Stomach (tissue), 4 donors: ENCODE data around the gene BLOC1S2.

Experiments used
- CTCF ChIP-seq, 7 experiments: fragments of 450-650 bp in 4 of 7; fragments of 200-600 bp in 3 of 7; sonication (generic) in 3 of 7; IDR thresholded peaks; one replicate each; pipeline ENCODE4 v1.5.1; 2016 to 2019; ENCODE audit warnings: antibody characterized with exemption in 7 of 7, control low read depth in 2 of 7, mild to moderate bottlenecking in 1 of 7
- POLR2AphosphoS5 ChIP-seq, 3 donors: sonication (generic); formaldehyde crosslinking; IDR thresholded peaks; one replicate each; pipeline ENCODE4 v1.6.1; 2016; ENCODE audit warnings: antibody characterized with exemption in 3 of 3

GRCh38 chr10:100327718-100328009 lies 41.2 kb upstream of the BLOC1S2 start:
- no peak for TF ChIP-seq CTCF (IDR thresholded peaks at IDR 0.05)
- TF ChIP-seq POLR2AphosphoS5 (IDR thresholded peaks at IDR 0.05), result no peak
